HepG2 (cell line): ENCODE results near the gene SNRNP27. TPM values are rescaled to one million over a fixed set of nuclear protein-coding genes. Genes with fewer than 3 reads are reported as not detected.

Experiments
- CBX1 ChIP-seq: IDR thresholded peaks from one replicate; pipeline ENCODE4 v1.6.1; 2016; ENCODE audit warnings: antibody characterized with exemption, low read depth
- CEBPG ChIP-seq: IDR thresholded peaks from 2 replicates; pipeline ENCODE4 v1.6.1; 2016
- CENPX ChIP-seq: sonication (generic); formaldehyde crosslinking; IDR thresholded peaks from 2 replicates; pipeline ENCODE4 v1.9.0; 2021; ENCODE audit warnings: mild to moderate bottlenecking, missing genetic modification reagents, moderate library complexity
- DMAP1 ChIP-seq: IDR thresholded peaks from 2 replicates; pipeline ENCODE4 v1.6.1; 2016
- FOXJ3 ChIP-seq: sonication (generic); formaldehyde crosslinking; IDR thresholded peaks from 2 replicates; pipeline ENCODE4 v1.4.0; 2020; ENCODE audit warnings: missing genetic modification reagents, mild to moderate bottlenecking, borderline replicate concordance
- MAFK ChIP-seq, 2 experiments: IDR thresholded peaks in 1 of 2; conservative IDR thresholded peaks in 1 of 2; 2 replicates each; pipeline ENCODE4 v1.6.1; 2011; ENCODE audit warnings: improper control_type of control experiment in 2 of 2, low read length in 2 of 2
- NRL ChIP-seq: sonication (generic); formaldehyde crosslinking; IDR thresholded peaks from 2 replicates; pipeline ENCODE4 v1.5.0; 2020; ENCODE audit warnings: missing genetic modification reagents, mild to moderate bottlenecking, moderate library complexity, borderline replicate concordance
- PTBP1 ChIP-seq: fragments of 200-400 bp; formaldehyde crosslinking; IDR thresholded peaks from 2 replicates; pipeline ENCODE4 v1.6.1; 2018; ENCODE audit warnings: low read length, low read depth; ENCODE audit not compliant: poor library complexity, severe bottlenecking
- TAF1 ChIP-seq: sonication (generic); formaldehyde crosslinking; IDR thresholded peaks from 2 replicates; pipeline ENCODE4 v1.4.0; 2020; ENCODE audit warnings: missing genetic modification reagents
- WIZ ChIP-seq: sonication (generic); formaldehyde crosslinking; IDR thresholded peaks from 2 replicates; pipeline ENCODE4 v1.5.1; 2020; ENCODE audit warnings: mild to moderate bottlenecking, missing genetic modification reagents
- ZFP36L1 ChIP-seq: sonication (generic); formaldehyde crosslinking; IDR thresholded peaks from 2 replicates; pipeline ENCODE4 v1.8.0; 2022; ENCODE audit warnings: mild to moderate bottlenecking, missing genetic modification reagents, moderate library complexity
- ZNF501 ChIP-seq: sonication (generic); formaldehyde crosslinking; IDR thresholded peaks from 2 replicates; pipeline ENCODE4 v1.5.1; 2020; ENCODE audit warnings: mild to moderate bottlenecking, moderate library complexity, missing genetic modification reagents
- ZNF563 ChIP-seq: sonication (generic); formaldehyde crosslinking; IDR thresholded peaks from 2 replicates; pipeline ENCODE4 v1.8.0; 2022; ENCODE audit warnings: mild to moderate bottlenecking, moderate library complexity, missing genetic modification reagents
- ZNF781 ChIP-seq: sonication (generic); formaldehyde crosslinking; IDR thresholded peaks from 2 replicates; pipeline ENCODE4 v1.5.1; 2020; ENCODE audit warnings: borderline replicate concordance, mild to moderate bottlenecking, missing genetic modification reagents; ENCODE audit errors: not compliant biosample characterization
- polyA plus RNA-seq, 8 experiments: library from polyadenylated mRNA; depleted of rRNA in 3 of 8; stranded (reverse) in 7 of 8; unstranded in 1 of 8; fragments of >200 nt; fragmentation: Illumina TruSeq in 4 of 8; extraction: Trizol in 4 of 8; gene quantifications; 2 replicates each; pipeline versions ENCODE4 v1.2.1 to v1.2.3, GENCODE V29; 2011 to 2016; ENCODE audit warnings: low read depth in 4 of 8, missing spikeins in 1 of 8, mixed read lengths in 1 of 8; ENCODE audit not compliant: insufficient read depth in 1 of 8
- total RNA-seq, 5 experiments: library from RNA; depleted of rRNA; stranded (reverse); fragments of >200 nt; fragmentation: Illumina TruSeq; extraction: Trizol; gene quantifications; 2 replicates each; pipeline ENCODE4 v1.2.3, GENCODE V29; 2016; ENCODE audit warnings: low read depth in 1 of 5
- TF ChIP-seq, protein P1 (sequence below): sonication (generic); formaldehyde crosslinking; IDR thresholded peaks from 2 replicates; pipeline ENCODE4 v1.4.0; 2020; ENCODE audit warnings: missing genetic modification reagents
- TF ChIP-seq, protein P2 (sequence below): IDR thresholded peaks from 2 replicates; pipeline ENCODE4 v1.6.1; 2016; ENCODE audit warnings: missing biosample characterization, missing genetic modification reagents, low read depth
- TF ChIP-seq, protein P3 (sequence below): sonication (generic); formaldehyde crosslinking; conservative IDR thresholded peaks from 2 replicates; pipeline ENCODE4 v1.4.0; 2020; ENCODE audit warnings: mild to moderate bottlenecking, missing genetic modification reagents, moderate library complexity
- TF ChIP-seq, protein P4 (sequence below): sonication (generic); formaldehyde crosslinking; IDR thresholded peaks from 2 replicates; pipeline ENCODE4 v1.9.0; 2021; ENCODE audit warnings: missing genetic modification reagents, borderline replicate concordance
- TF ChIP-seq, protein P5 (sequence below): sonication (generic); formaldehyde crosslinking; IDR thresholded peaks from 2 replicates; pipeline ENCODE4 v1.4.0; 2020; ENCODE audit warnings: missing genetic modification reagents

Gene SNRNP27
- total and polyA plus RNA-seq, 2 of the 13 experiments (the other 11 are each of a cell fraction or from before 2014, with no cell fraction given), result 49.8 to 54.6 TPM

DNA sequence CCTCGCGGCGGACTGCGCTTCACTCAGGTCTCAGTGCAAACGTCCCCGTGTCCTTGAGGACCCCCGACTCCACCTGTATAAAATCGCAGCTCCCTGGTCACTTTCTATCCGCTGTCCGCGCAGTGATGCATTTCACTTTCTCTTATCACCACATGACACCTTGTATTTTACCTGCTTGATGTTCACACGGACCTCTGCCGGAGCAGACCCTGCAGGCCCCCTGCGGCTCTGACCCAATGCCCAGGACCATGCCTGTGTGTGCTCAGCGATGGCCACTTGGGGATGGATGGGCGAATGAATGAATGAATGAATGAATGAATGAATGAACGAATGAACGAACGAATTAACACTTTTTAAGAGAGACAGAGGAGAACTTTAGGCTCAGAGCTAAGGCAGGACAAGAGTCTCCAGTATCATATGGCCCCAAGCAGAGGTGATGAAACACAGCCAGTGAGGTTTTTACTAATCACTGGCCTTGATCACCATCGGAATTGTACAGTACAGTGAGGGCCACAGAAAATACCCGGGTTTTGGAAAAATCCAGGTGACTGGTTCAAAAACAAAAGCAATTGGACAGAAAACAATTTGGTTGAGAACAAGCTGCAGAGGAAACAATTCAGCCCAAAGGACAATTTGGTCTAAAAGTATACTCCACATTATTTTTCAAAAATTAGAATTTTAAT is 55.3 kb downstream of the SNRNP27 start (continued):
- TF ChIP-seq ZNF501 (no peak), PTBP1 (no peak), MAFK (conservative IDR thresholded peaks at IDR 0.05 in 1 of 2, IDR thresholded peaks at IDR 0.05 in 1 of 2; ENCODE audit: low read length in 2 of 2) (no peak), CEBPG (CRISPR knock-in tag) (no peak), TAF1 (no peak), ZNF781 (CRISPR knock-in tag) (peak; percentile 24), ZFP36L1 (no peak), NRL (no peak), ZNF563 (CRISPR knock-in tag) (no peak), CBX1 (no peak), FOXJ3 (CRISPR knock-in tag) (no peak), WIZ (no peak), CENPX (no peak), DMAP1 (CRISPR knock-in tag) (no peak)
- TF ChIP-seq, protein P1, sequence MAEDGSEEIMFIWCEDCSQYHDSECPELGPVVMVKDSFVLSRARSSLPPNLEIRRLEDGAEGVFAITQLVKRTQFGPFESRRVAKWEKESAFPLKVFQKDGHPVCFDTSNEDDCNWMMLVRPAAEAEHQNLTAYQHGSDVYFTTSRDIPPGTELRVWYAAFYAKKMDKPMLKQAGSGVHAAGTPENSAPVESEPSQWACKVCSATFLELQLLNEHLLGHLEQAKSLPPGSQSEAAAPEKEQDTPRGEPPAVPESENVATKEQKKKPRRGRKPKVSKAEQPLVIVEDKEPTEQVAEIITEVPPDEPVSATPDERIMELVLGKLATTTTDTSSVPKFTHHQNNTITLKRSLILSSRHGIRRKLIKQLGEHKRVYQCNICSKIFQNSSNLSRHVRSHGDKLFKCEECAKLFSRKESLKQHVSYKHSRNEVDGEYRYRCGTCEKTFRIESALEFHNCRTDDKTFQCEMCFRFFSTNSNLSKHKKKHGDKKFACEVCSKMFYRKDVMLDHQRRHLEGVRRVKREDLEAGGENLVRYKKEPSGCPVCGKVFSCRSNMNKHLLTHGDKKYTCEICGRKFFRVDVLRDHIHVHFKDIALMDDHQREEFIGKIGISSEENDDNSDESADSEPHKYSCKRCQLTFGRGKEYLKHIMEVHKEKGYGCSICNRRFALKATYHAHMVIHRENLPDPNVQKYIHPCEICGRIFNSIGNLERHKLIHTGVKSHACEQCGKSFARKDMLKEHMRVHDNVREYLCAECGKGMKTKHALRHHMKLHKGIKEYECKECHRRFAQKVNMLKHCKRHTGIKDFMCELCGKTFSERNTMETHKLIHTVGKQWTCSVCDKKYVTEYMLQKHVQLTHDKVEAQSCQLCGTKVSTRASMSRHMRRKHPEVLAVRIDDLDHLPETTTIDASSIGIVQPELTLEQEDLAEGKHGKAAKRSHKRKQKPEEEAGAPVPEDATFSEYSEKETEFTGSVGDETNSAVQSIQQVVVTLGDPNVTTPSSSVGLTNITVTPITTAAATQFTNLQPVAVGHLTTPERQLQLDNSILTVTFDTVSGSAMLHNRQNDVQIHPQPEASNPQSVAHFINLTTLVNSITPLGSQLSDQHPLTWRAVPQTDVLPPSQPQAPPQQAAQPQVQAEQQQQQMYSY (CRISPR knock-in tag), result peak; percentile 79; the same call in 1 of the 2 replicates
- TF ChIP-seq, protein P2, sequence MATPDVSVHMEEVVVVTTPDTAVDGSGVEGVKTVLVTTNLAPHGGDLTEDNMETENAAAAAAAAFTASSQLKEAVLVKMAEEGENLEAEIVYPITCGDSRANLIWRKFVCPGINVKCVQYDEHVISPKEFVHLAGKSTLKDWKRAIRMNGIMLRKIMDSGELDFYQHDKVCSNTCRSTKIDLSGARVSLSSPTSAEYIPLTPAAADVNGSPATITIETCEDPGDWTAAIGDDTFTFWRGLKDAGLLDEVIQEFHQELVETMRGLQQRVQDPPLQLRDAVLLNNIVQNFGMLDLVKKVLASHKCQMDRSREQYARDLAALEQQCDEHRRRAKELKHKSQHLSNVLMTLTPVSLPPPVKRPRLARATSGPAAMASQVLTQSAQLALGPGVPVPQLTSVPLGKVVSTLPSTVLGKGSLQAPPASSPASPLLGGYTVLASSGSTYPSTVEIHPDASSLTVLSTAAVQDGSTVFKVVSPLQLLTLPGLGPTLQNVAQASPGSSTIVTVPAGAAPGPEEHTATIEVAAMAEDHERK (CRISPR knock-in tag), result no peak
- TF ChIP-seq, protein P3, sequence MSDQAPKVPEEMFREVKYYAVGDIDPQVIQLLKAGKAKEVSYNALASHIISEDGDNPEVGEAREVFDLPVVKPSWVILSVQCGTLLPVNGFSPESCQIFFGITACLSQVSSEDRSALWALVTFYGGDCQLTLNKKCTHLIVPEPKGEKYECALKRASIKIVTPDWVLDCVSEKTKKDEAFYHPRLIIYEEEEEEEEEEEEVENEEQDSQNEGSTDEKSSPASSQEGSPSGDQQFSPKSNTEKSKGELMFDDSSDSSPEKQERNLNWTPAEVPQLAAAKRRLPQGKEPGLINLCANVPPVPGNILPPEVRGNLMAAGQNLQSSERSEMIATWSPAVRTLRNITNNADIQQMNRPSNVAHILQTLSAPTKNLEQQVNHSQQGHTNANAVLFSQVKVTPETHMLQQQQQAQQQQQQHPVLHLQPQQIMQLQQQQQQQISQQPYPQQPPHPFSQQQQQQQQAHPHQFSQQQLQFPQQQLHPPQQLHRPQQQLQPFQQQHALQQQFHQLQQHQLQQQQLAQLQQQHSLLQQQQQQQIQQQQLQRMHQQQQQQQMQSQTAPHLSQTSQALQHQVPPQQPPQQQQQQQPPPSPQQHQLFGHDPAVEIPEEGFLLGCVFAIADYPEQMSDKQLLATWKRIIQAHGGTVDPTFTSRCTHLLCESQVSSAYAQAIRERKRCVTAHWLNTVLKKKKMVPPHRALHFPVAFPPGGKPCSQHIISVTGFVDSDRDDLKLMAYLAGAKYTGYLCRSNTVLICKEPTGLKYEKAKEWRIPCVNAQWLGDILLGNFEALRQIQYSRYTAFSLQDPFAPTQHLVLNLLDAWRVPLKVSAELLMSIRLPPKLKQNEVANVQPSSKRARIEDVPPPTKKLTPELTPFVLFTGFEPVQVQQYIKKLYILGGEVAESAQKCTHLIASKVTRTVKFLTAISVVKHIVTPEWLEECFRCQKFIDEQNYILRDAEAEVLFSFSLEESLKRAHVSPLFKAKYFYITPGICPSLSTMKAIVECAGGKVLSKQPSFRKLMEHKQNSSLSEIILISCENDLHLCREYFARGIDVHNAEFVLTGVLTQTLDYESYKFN (CRISPR knock-in tag), result no peak; the same call in 1 of the 2 replicates
- TF ChIP-seq, protein P4, sequence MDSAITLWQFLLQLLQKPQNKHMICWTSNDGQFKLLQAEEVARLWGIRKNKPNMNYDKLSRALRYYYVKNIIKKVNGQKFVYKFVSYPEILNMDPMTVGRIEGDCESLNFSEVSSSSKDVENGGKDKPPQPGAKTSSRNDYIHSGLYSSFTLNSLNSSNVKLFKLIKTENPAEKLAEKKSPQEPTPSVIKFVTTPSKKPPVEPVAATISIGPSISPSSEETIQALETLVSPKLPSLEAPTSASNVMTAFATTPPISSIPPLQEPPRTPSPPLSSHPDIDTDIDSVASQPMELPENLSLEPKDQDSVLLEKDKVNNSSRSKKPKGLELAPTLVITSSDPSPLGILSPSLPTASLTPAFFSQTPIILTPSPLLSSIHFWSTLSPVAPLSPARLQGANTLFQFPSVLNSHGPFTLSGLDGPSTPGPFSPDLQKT, result no peak
- TF ChIP-seq, protein P5, sequence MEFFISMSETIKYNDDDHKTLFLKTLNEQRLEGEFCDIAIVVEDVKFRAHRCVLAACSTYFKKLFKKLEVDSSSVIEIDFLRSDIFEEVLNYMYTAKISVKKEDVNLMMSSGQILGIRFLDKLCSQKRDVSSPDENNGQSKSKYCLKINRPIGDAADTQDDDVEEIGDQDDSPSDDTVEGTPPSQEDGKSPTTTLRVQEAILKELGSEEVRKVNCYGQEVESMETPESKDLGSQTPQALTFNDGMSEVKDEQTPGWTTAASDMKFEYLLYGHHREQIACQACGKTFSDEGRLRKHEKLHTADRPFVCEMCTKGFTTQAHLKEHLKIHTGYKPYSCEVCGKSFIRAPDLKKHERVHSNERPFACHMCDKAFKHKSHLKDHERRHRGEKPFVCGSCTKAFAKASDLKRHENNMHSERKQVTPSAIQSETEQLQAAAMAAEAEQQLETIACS, result no peak
